ENCODE measurements around the gene TRIM59.
A peak's percentile ranks its signal among the peaks of the same experiment; 100 is the strongest.

TRIM59 gene

DNA sequence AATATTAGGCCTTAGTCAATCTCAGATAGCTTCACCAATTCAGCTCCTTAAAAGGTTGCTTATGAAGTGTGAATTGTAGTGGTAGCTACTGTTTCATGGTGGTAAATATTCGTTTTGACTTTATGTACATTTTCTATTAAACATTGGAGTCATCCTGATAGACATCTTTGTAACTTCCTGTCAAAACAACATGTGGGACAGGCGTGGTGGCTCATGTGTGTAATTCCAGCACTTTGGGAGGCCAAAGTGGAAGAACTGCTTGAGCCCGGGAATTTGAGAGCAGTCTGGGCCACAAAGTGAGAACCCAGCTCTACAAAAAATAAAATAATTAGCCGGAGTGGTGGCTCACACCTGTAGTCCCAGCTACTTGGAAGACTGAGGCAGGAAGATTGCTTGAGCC lies 2.0 kb upstream of the TRIM59 start (continued):
- TF ChIP-seq, protein P1, sequence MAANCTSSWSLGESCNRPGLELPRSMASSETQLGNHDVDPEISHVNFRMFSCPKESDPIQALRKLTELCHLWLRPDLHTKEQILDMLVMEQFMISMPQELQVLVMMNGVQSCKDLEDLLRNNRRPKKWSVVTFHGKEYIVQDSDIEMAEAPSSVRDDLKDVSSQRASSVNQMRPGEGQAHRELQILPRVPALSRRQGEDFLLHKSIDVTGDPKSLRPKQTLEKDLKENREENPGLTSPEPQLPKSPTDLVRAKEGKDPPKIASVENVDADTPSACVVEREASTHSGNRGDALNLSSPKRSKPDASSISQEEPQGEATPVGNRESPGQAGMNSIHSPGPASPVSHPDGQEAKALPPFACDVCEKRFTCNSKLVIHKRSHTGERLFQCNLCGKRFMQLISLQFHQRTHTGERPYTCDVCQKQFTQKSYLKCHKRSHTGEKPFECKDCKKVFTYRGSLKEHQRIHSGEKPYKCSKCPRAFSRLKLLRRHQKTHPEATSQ (tag by site-specific recombination; IDR thresholded peaks at IDR 0.05), result no peak
- TF ChIP-seq, protein P2, sequence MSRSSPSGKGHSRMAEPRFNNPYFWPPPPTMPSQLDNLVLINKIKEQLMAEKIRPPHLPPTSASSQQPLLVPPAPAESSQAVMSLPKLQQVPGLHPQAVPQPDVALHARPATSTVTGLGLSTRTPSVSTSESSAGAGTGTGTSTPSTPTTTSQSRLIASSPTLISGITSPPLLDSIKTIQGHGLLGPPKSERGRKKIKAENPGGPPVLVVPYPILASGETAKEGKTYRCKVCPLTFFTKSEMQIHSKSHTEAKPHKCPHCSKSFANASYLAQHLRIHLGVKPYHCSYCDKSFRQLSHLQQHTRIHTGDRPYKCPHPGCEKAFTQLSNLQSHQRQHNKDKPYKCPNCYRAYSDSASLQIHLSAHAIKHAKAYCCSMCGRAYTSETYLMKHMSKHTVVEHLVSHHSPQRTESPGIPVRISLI (tag by site-specific recombination; IDR thresholded peaks at IDR 0.05), result no peak
- no peak for TF ChIP-seq KLF7 (tag by site-specific recombination; IDR thresholded peaks at IDR 0.05; ENCODE audit: borderline replicate concordance)

DNA sequence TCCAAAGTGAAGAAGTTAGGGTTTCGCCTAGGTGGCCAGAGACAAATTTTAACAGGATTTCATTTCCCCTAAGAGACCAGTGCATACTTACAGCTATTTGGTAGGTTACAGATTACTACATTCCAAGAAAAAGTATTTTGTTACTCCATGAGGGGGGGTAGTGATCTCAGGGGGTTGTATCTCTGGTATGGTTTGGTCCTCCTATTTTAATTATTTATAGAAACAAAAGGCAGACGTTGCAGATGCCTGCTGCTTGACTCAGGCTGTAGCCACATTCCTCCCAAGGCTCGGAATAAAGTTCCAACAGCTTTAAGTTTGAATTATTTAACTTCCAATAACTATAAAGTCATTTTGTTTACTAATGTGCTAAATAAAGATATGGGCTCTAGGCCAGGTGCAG lies 1.3 kb upstream of the TRIM59 start:
- no peak overlapping the region for H3K4me3 ChIP-seq (ENCODE audit: low read depth, low read length)
- ChIA-PET CTCF (no interaction called here), POLR2A (interaction anchor here (2.7 to 3.0 kb wide), 2 partner anchors 8 to 15 kb away, joined by 13 to 22 read pairs; no protein-coding TSS in a partner anchor)
- H3K36me3 ChIP-seq (ENCODE audit: control insufficient read depth in 2 of 2, insufficient read depth in 1 of 2, low read length in 2 of 2), result peaks cover 0 to 7% of the 10 kb centered on the region in 2 experiments; a peak in 2 of 3 replicates
- no peak overlapping the region; the same call in 1 of the 2 replicates for H3K27ac ChIP-seq (ENCODE audit: extremely low read depth, low read depth, low read length)
- TF ChIP-seq ZNF776 (tag by site-specific recombination; IDR thresholded peaks at IDR 0.05; ENCODE audit: borderline replicate concordance) (no peak), ZNF658 (tag by site-specific recombination; IDR thresholded peaks at IDR 0.05) (no peak), GLI4 (tag by site-specific recombination; IDR thresholded peaks at IDR 0.05) (no peak), SP7 (tag by site-specific recombination; IDR thresholded peaks at IDR 0.05) (no peak), ZNF548 (tag by site-specific recombination; IDR thresholded peaks at IDR 0.05) (no peak), TCF7L2 (IDR thresholded peaks at IDR 0.05; ENCODE audit: borderline replicate concordance, low read depth, low read length) (no peak), ZNF433 (tag by site-specific recombination; IDR thresholded peaks at IDR 0.05; ENCODE audit: low read depth) (no peak), ZSCAN23 (tag by site-specific recombination; IDR thresholded peaks at IDR 0.05) (no peak)
- TF ChIP-seq, protein P3, sequence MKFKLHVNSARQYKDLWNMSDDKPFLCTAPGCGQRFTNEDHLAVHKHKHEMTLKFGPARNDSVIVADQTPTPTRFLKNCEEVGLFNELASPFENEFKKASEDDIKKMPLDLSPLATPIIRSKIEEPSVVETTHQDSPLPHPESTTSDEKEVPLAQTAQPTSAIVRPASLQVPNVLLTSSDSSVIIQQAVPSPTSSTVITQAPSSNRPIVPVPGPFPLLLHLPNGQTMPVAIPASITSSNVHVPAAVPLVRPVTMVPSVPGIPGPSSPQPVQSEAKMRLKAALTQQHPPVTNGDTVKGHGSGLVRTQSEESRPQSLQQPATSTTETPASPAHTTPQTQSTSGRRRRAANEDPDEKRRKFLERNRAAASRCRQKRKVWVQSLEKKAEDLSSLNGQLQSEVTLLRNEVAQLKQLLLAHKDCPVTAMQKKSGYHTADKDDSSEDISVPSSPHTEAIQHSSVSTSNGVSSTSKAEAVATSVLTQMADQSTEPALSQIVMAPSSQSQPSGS (tag by site-specific recombination; IDR thresholded peaks at IDR 0.05; ENCODE audit: low read depth), result no peak
- TF ChIP-seq, protein P4, sequence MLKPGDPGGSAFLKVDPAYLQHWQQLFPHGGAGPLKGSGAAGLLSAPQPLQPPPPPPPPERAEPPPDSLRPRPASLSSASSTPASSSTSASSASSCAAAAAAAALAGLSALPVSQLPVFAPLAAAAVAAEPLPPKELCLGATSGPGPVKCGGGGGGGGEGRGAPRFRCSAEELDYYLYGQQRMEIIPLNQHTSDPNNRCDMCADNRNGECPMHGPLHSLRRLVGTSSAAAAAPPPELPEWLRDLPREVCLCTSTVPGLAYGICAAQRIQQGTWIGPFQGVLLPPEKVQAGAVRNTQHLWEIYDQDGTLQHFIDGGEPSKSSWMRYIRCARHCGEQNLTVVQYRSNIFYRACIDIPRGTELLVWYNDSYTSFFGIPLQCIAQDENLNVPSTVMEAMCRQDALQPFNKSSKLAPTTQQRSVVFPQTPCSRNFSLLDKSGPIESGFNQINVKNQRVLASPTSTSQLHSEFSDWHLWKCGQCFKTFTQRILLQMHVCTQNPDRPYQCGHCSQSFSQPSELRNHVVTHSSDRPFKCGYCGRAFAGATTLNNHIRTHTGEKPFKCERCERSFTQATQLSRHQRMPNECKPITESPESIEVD (tag by site-specific recombination; IDR thresholded peaks at IDR 0.05), result no peak
- no peaks in the 10 kb centered on the region for H3K4me1 ChIP-seq (ENCODE audit: control insufficient read depth, insufficient read depth, low read length)
- no peaks in the 10 kb centered on the region for H3K9me3 ChIP-seq (ENCODE audit: control insufficient read depth, insufficient read depth, low read depth, low read length)

DNA sequence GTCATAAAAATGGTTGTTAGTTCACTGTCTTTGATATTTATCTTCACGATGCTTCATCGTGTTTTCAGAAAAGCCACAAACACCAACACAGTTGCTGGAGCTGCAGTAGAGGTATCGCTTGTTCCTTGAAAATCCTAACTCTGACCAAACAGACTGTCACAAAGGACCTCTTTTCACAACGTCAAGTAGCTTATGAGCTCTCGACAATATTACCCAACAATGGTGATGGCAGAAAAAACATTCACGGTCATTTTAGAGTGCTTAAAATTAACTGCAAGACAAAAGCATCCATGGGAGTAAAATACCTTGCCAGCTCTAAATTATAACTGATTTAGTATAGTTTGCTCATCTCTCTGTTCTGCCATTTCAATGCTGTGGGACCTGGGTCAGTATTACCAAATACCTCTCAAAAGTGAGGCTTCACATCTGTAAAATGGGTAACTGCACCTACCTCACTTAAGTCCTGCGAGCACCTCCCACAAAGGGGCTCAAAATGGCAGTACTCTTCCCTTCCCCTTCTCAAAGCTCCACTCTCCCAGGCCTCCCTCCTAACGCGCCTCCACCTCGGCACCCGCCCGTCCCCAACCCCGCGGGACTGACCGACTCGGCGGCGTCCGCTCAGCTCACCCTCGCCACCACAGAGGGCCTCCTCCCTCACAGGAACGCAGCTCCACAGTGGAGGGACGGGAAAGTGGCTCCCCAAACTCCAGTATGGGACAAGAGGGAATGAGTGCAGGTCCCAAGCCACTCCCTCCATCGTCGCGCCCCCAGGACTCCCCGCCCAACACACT lies 546 bp downstream of the TRIM59 start:
- H3K9me3 ChIP-seq (ENCODE audit: control insufficient read depth, insufficient read depth, low read depth, low read length), result no peaks in the 10 kb centered on the region
- peaks cover 0 to 19% of the 10 kb centered on the region in 2 experiments; a peak in 2 of 3 replicates for H3K36me3 ChIP-seq (ENCODE audit: control insufficient read depth in 2 of 2, insufficient read depth in 1 of 2, low read length in 2 of 2)
- H3K27ac ChIP-seq (ENCODE audit: extremely low read depth, low read depth, low read length), result peak overlapping the region; percentile 85
- peak overlapping the region; percentile 97 for H3K4me3 ChIP-seq (ENCODE audit: low read depth, low read length)
- ChIA-PET CTCF (interaction anchor here (0.7 to 1.2 kb wide), 2 partner anchors 34 to 73 kb away, joined by 3 read pairs; no protein-coding TSS in a partner anchor), POLR2A (interaction anchor here (0.6 to 3.0 kb wide), 16 partner anchors 9 to 772 kb away, joined by 3 to 22 read pairs (median 4); partner anchors contain the start of genes KPNA4, NMD3 and SMC4)
- no peaks in the 10 kb centered on the region for H3K4me1 ChIP-seq (ENCODE audit: control insufficient read depth, insufficient read depth, low read length)
- TF ChIP-seq ZSCAN30 (tag by site-specific recombination; IDR thresholded peaks at IDR 0.05), result peak; percentile 36
- no peak for TF ChIP-seq ZNF354C (tag by site-specific recombination; IDR thresholded peaks at IDR 0.05; ENCODE audit: borderline replicate concordance, low read depth)
- TF ChIP-seq, protein P5, sequence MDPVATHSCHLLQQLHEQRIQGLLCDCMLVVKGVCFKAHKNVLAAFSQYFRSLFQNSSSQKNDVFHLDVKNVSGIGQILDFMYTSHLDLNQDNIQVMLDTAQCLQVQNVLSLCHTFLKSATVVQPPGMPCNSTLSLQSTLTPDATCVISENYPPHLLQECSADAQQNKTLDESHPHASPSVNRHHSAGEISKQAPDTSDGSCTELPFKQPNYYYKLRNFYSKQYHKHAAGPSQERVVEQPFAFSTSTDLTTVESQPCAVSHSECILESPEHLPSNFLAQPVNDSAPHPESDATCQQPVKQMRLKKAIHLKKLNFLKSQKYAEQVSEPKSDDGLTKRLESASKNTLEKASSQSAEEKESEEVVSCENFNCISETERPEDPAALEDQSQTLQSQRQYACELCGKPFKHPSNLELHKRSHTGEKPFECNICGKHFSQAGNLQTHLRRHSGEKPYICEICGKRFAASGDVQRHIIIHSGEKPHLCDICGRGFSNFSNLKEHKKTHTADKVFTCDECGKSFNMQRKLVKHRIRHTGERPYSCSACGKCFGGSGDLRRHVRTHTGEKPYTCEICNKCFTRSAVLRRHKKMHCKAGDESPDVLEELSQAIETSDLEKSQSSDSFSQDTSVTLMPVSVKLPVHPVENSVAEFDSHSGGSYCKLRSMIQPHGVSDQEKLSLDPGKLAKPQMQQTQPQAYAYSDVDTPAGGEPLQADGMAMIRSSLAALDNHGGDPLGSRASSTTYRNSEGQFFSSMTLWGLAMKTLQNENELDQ (tag by site-specific recombination; IDR thresholded peaks at IDR 0.05; ENCODE audit: low read depth), result no peak
- no peak for TF ChIP-seq ZSCAN23 (tag by site-specific recombination; IDR thresholded peaks at IDR 0.05)
- TF ChIP-seq, protein P6, sequence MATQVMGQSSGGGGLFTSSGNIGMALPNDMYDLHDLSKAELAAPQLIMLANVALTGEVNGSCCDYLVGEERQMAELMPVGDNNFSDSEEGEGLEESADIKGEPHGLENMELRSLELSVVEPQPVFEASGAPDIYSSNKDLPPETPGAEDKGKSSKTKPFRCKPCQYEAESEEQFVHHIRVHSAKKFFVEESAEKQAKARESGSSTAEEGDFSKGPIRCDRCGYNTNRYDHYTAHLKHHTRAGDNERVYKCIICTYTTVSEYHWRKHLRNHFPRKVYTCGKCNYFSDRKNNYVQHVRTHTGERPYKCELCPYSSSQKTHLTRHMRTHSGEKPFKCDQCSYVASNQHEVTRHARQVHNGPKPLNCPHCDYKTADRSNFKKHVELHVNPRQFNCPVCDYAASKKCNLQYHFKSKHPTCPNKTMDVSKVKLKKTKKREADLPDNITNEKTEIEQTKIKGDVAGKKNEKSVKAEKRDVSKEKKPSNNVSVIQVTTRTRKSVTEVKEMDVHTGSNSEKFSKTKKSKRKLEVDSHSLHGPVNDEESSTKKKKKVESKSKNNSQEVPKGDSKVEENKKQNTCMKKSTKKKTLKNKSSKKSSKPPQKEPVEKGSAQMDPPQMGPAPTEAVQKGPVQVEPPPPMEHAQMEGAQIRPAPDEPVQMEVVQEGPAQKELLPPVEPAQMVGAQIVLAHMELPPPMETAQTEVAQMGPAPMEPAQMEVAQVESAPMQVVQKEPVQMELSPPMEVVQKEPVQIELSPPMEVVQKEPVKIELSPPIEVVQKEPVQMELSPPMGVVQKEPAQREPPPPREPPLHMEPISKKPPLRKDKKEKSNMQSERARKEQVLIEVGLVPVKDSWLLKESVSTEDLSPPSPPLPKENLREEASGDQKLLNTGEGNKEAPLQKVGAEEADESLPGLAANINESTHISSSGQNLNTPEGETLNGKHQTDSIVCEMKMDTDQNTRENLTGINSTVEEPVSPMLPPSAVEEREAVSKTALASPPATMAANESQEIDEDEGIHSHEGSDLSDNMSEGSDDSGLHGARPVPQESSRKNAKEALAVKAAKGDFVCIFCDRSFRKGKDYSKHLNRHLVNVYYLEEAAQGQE (tag by site-specific recombination; IDR thresholded peaks at IDR 0.05), result no peak
- no peak for TF ChIP-seq MYNN (tag by site-specific recombination; IDR thresholded peaks at IDR 0.05; ENCODE audit: borderline replicate concordance)
- peak; percentile 78 for TF ChIP-seq PRDM1 (tag by site-specific recombination; IDR thresholded peaks at IDR 0.05)
